HG03045 (cell line): ENCODE results near the gene GTF2H4.

Source experiments
- ATAC-seq: cut with Tn5 transposase; IDR thresholded peaks from one replicate; pipeline ENCODE4 v1.9.1; 2021; ENCODE audit warnings: mild to moderate bottlenecking, moderate library complexity; ENCODE audit not compliant: unreplicated experiment

Gene GTF2H4

DNA sequence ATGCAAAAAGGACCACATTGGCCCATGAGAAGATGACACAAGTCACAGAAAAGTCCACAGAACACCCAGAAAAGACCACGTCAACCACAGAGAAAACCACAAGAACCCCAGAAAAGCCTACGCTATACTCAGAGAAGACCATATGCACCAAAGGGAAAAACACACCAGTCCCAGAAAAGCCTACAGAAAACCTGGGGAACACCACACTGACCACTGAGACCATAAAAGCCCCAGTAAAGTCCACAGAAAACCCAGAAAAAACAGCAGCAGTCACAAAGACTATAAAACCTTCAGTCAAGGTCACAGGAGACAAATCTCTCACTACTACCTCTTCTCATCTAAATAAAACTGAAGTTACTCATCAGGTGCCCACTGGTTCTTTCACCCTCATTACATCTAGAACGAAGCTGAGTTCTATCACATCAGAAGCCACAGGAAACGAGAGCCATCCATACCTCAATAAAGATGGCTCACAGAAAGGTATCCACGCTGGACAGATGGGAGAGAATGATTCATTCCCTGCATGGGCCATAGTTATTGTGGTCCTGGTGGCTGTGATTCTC is 44.0 kb downstream of the GTF2H4 start:
- ATAC-seq, result no peak

DNA sequence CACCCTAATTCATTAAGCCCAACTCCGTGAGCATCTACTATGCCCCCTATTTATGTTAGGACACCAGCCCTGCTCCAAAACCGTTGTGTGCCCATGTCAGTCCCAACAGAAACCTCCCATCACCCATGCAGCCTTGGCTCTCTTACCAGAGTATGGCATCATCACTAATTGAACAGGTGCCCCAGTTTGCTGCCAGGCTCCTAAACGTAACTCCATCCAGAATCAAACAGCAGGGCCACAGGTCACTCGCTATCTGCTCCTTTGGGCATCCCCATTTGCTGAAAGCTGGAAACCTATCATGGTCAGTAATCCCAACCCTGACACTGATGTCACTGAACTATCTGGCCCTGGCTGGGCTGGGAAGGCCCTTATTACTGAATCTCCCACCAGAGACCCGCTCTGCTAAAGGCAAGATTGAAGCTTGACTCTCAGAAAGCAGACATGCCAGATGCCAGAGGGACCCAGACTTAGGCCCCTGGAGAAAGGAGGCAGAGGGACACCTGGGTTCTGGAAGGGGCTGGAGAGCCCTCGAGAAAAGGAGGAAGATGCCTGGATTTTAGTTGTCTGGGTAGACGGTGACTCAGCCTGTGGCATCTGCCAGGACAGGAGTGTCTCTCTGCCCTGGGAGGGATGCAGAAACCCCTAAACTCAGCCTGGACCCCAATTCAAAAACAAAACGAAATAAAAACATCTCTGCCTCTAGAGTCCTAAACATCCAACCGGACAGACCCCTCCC is 46.8 kb downstream of the GTF2H4 start:
- ATAC-seq, result no peak

DNA sequence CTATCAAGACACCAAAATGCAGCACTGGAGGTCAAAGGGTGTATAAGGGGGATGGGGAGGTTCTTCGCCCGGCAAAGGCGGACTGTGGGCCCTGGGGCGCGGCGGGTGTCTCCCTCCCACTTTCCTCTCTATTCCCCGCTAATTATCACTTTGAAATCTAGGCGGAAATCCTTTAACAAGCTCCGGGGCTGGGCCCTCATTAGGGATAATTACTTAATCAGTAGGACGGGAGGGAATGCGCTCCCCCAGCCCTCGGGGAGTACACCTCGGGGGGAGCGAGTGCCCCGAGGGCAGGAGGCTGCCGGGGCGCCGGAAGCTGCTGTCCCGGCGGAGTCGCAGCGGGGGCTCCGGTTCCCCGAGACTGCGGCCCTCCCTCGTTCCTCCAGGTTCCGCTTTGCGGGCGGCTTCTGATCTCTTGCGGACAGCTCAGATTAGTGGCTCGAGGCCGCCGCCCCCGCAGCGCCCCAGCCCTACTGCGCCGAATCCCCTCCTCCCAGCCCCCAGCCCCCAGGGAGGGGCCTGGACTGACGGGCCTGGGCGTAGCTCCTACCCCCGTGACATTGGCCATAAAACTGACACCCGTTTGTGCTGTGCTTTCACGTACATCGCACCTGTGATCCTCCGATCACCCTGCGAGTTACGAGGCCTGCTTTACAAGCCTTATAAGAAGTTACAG is 47.5 kb downstream of the GTF2H4 start:
- ATAC-seq, result peak; percentile 64

DNA sequence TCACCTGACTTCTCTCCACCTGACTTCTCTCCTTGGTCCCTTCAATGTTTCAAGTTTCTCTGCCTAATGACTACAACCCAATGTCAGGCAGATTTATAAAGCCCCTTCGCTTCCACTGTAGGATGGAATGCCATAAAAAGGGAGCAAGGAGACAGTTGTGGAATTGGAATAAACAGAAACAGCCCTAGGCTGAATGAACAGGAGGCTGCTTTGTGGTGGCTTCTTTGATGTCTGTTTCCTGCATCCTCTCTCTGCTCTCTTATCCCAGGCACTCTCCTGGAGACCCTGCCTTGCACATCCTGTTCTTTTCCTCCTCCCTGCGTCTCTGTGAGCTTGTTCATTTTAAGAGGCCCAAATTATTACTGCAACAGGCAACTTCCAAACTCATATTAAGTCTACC is 49.7 kb downstream of the GTF2H4 start:
- ATAC-seq, result no peak

DNA sequence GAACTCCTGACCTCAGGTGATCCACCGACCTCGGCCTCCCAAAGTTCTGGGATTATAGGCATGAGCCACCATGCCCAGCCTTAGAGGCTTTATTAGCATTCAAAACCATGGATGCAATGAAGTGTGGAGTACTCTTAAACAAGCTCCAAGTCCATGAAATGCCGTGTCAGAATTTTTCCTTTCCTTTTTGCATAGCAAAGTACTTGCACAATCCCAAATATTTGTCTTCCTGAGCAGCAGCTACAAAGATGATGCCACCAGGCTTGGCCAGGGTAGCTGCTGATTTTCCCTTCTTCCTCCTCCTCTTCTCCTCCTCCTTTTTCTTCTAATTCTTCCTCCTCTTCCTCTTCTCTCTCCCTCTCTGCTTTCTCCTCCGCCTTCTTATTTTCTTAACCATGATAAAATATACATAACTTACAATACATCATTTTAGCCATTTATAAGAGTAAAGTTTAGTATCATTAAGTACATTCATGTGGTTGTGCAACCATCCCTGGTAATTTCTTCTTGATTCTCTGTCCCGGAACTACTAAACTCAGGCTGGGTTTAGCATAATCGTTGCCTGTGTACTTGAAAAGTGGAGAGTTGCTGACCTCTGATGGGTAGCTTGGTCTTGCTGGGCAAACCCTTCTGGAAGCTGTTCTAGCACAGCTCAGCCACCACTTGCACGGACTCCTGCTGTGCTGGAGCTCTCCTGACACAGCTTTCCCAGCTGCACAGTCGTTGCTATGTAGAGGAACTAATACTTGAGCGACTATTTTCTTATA is 53.1 kb downstream of the GTF2H4 start:
- ATAC-seq, result no peak

DNA sequence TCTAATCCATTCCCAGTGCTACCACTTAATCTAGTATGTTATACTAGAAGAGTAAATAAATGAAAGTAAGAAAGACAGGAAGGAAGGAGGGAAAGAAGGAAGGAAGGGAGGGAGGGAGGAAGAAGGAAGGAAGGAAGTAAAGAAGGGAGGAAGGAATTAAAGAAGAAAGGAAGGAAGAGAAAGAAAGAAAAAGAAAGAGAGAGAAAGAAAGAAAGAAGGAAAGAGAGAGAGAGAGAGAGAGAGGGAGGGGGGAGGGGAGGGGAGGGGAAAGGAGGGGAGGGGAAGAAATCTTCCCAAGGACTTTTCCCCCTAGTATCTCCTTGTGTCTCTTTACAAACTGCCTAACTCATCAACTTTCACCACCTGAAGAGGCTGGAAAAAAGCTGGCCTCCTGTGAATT is 54.7 kb downstream of the GTF2H4 start:
- ATAC-seq, result no peak

DNA sequence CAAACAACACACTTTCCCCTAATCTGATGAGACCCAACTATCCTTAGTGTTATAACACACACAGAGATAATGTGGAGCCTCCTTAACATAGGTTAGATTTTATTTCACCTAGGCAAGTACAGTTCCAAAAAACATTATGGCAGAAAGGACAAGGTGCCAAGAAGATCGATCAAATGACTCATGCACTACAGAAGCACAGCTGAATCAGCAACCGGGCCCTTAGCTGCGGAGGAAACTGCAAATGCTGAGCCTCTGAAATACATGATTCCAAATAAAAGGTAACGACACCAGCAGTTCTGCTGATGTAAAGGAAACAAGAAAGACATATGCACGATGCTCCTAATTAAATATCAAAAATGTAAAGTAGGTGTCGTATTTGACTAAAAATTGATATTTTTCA is 55.6 kb downstream of the GTF2H4 start:
- no peak for ATAC-seq
